Measurements from ENCODE around the gene FAM193B. TPM values are rescaled to one million over a fixed set of nuclear protein-coding genes. Genes with fewer than 3 reads are reported as not detected.

The FAM193B gene
- total and polyA plus RNA-seq, 2 of the 13 experiments (the other 11 are each of a cell fraction or from before 2014, with no cell fraction given): 21.2 to 40.9 TPM

DNA sequence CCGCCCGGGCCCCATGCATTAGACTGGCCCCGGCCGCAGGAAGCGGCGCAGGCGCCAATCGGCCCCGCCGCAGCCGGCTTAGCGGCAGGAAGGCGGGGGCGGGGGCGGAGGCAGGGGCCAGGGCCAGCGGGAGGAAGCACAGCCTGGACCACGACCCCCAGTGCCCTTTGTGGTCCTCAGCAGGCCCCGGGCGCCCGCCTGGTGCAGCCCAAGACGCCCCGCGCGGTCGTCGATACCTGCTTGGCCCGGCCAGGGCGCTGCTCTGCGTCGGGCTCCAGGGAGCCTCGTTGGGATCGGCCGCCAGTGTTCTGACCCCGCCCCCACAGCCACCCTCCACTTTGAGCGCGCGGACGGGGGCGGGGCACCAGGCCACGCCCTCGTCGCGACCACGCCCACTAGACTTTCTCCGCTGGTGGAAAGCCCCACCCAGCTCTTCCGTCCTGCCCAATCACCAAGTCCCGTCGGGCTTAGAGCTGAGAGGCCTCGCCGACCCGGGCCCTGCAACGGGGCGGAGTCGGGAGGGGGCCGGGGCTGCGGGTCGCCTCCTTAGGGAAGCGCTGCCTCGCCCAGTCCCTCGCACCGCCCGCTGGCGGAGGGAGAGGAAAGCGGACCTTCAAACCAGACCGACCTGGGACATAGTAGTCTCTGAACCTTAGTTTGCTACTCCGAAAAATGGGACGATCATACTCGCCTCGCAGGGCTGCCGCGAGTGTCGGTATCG is 56.9 kb downstream of the FAM193B start, which contains the start of gene PDLIM7:
TSS of gene PDLIM7 (minus strand) at position 313 of the 721 bp plus-strand sequence. CDS start 1,092 bp downstream, outside the sequence.
- BruUV-seq (replicated peaks): no TSS peak
- Histone ChIP-seq H4K20me1 (ENCODE audit: insufficient read depth, low read length) (peaks cover 15% of the 10 kb centered on the region; the same call in 1 of the 2 replicates), H3K27ac (ENCODE audit: extremely low read length, insufficient read depth, low read length) (peak within 1 kb of the TSS; percentile 75), H3K4me3 (replicated peaks in 1 of 3; ENCODE audit: insufficient read depth in 1 of 3, low read depth in 2 of 3, low read length in 3 of 3) (peak within 1 kb of the TSS; percentile 65 to 85 (median 68)), H3K9ac (ENCODE audit: insufficient read depth, low read depth, low read length) (peak within 1 kb of the TSS; percentile 83), H3K36me3 (replicated peaks in 1 of 2; ENCODE audit: control insufficient read depth in 1 of 2, insufficient read depth in 2 of 2, low read length in 2 of 2) (no peaks in the 10 kb centered on the region), H3K9me3 (ENCODE audit: low read length) (no peaks in the 10 kb centered on the region), H3K4me1 (ENCODE audit: insufficient read depth, low read length) (peaks cover 57% of the 10 kb centered on the region), H3K4me2 (ENCODE audit: low read depth, low read length) (peak within 1 kb of the TSS; percentile 99), H3K27me3 (ENCODE audit: control insufficient read depth in 1 of 2, insufficient read depth in 2 of 2, low read length in 2 of 2) (peaks cover 0 to 29% of the 10 kb centered on the region in 2 experiments; a peak in 3 of 5 replicates), H2AFZ (ENCODE audit: low read length) (no peak within 1 kb of the TSS), H3K79me2 (ENCODE audit: insufficient read depth, low read length) (no peaks in the 10 kb centered on the region)
- CTCF ChIA-PET (ENCODE audit: low intra/inter-chr PET ratio, low total read pairs): interaction anchor here (1.0 kb wide), 1 partner anchor 42 kb away, joined by 3 read pairs; no protein-coding TSS in a partner anchor
- peak; percentile 77 for ATAC-seq
- intact Hi-C loops (cut with micrococcal nuclease; ENCODE audit: unreplicated experiment): loop anchor here (2.0 to 5.0 kb wide), 2 partner anchors 41 to 185 kb away; partner anchors contain the start of gene MXD3
- in situ Hi-C loops (cut with HindIII; ENCODE audit: extremely low pct_ligation_motif_present, low pct_unique_long_range_greater_than_20kb): no loop called here
- POLR2A ChIA-PET: interaction anchor here (0.6 to 3.6 kb wide), 22 partner anchors 16 to 410 kb away, joined by 3 to 42 read pairs (median 4); partner anchors contain the start of genes DDX41, FGFR4 and TMED9
- peak; percentile 84 for FAIRE-seq
- peak; percentile 94 for DNase-seq (ENCODE audit: low spot score)
- no CpG with 5 or more reads among the region's 73 CpGs for WGBS (ENCODE audit: low lambda C conversion rate)
- TF ChIP-seq BRCA1 (CRISPR knock-in tag; IDR thresholded peaks at IDR 0.05) (no peak), HNRNPH1 (optimal IDR thresholded peaks at IDR 0.05; ENCODE audit: low read depth, low read length) (no peak), SALL2 (CRISPR knock-in tag; IDR thresholded peaks at IDR 0.05) (peak; percentile 35; the same call in 1 of the 2 replicates), DPF2 (CRISPR knock-in tag; IDR thresholded peaks at IDR 0.05; ENCODE audit: borderline replicate concordance, low read depth) (no peak), GLI4 (CRISPR knock-in tag; IDR thresholded peaks at IDR 0.05; ENCODE audit: borderline replicate concordance) (no peak), ZNF790 (CRISPR knock-in tag; IDR thresholded peaks at IDR 0.05; ENCODE audit: borderline replicate concordance) (peak; percentile 83), SNRNP70 (IDR thresholded peaks at IDR 0.05; ENCODE audit: low read depth, low read length) (no peak), MAFK (conservative IDR thresholded peaks at IDR 0.05 in 1 of 2, IDR thresholded peaks at IDR 0.05 in 1 of 2; ENCODE audit: low read length in 2 of 2) (no peak), ZSCAN20 (CRISPR knock-in tag; IDR thresholded peaks at IDR 0.05; ENCODE audit: borderline replicate concordance) (no peak), FIP1L1 (IDR thresholded peaks at IDR 0.05; ENCODE audit: borderline replicate concordance, insufficient read depth, low read depth, low read length) (no peak), ASH2L (IDR thresholded peaks at IDR 0.05; ENCODE audit: insufficient read length, low read depth, low read length) (no peak), JARID2 (CRISPR knock-in tag; IDR thresholded peaks at IDR 0.05; ENCODE audit: insufficient replicate concordance) (peak; percentile 16), ZNF235 (CRISPR knock-in tag; IDR thresholded peaks at IDR 0.05; ENCODE audit: borderline replicate concordance) (peak; percentile 70; the same call in 1 of the 2 replicates), ESRRA (CRISPR knock-in tag; IDR thresholded peaks at IDR 0.05; ENCODE audit: low read depth) (no peak), FLYWCH1 (CRISPR knock-in tag; IDR thresholded peaks at IDR 0.05) (no peak), FOXO1 (CRISPR knock-in tag; IDR thresholded peaks at IDR 0.05) (no peak), ZNF296 (CRISPR knock-in tag; conservative IDR thresholded peaks at IDR 0.05) (no peak), ZNF263 (CRISPR knock-in tag; IDR thresholded peaks at IDR 0.05) (no peak), ZNF124 (CRISPR knock-in tag; IDR thresholded peaks at IDR 0.05) (no peak)
- TF ChIP-seq, protein P1, sequence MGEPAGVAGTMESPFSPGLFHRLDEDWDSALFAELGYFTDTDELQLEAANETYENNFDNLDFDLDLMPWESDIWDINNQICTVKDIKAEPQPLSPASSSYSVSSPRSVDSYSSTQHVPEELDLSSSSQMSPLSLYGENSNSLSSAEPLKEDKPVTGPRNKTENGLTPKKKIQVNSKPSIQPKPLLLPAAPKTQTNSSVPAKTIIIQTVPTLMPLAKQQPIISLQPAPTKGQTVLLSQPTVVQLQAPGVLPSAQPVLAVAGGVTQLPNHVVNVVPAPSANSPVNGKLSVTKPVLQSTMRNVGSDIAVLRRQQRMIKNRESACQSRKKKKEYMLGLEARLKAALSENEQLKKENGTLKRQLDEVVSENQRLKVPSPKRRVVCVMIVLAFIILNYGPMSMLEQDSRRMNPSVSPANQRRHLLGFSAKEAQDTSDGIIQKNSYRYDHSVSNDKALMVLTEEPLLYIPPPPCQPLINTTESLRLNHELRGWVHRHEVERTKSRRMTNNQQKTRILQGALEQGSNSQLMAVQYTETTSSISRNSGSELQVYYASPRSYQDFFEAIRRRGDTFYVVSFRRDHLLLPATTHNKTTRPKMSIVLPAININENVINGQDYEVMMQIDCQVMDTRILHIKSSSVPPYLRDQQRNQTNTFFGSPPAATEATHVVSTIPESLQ (CRISPR knock-in tag; conservative IDR thresholded peaks at IDR 0.05): 0 out of 2 replicates have a peak, but pooled peaks have one; percentile 25
- TF ChIP-seq, protein P2, sequence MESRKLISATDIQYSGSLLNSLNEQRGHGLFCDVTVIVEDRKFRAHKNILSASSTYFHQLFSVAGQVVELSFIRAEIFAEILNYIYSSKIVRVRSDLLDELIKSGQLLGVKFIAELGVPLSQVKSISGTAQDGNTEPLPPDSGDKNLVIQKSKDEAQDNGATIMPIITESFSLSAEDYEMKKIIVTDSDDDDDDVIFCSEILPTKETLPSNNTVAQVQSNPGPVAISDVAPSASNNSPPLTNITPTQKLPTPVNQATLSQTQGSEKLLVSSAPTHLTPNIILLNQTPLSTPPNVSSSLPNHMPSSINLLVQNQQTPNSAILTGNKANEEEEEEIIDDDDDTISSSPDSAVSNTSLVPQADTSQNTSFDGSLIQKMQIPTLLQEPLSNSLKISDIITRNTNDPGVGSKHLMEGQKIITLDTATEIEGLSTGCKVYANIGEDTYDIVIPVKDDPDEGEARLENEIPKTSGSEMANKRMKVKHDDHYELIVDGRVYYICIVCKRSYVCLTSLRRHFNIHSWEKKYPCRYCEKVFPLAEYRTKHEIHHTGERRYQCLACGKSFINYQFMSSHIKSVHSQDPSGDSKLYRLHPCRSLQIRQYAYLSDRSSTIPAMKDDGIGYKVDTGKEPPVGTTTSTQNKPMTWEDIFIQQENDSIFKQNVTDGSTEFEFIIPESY (CRISPR knock-in tag; IDR thresholded peaks at IDR 0.05): no peak
